Neural progenitor cell (in vitro differentiated cells): ENCODE results near the gene THAP11. TPM values are rescaled to one million over a fixed set of nuclear protein-coding genes. Genes with fewer than 3 reads are reported as not detected.

Experiments
- DNase-seq: peaks from one replicate; pipeline ENCODE4 v3.0.0-alpha.2; 2016; ENCODE audit warnings: low spot score
- H2AFZ ChIP-seq: fragments of 200-600 bp; sonication (generic); replicated peaks from 2 replicates; pipeline ENCODE4 v1.6.1; 2016; ENCODE audit warnings: antibody characterized with exemption
- H3F3A ChIP-seq: fragments of 200-600 bp; sonication (generic); 2 replicates; pipeline ENCODE4 v1.6.1; 2016; ENCODE audit warnings: antibody characterized with exemption, low read depth
- H3K27ac ChIP-seq: fragments of 200-600 bp; sonication (generic); 2 replicates; pipeline ENCODE4 v1.5.1; 2016; ENCODE audit warnings: mild to moderate bottlenecking
- H3K27me3 ChIP-seq: fragments of 200-600 bp; sonication (generic); 2 replicates; pipeline ENCODE4 v1.6.1; 2016; ENCODE audit warnings: mild to moderate bottlenecking, moderate library complexity
- H3K36me3 ChIP-seq: fragments of 200-600 bp; sonication (generic); 2 replicates; pipeline ENCODE4 v1.5.1; 2016
- H3K4me1 ChIP-seq: fragments of 200-600 bp; sonication (generic); 2 replicates; pipeline ENCODE4 v1.6.1; 2016; ENCODE audit warnings: mixed run types
- H3K4me2 ChIP-seq: fragments of 200-600 bp; sonication (generic); 2 replicates; pipeline ENCODE4 v1.6.1; 2016
- H3K4me3 ChIP-seq: fragments of 200-600 bp; sonication (generic); 2 replicates; pipeline ENCODE4 v1.5.1; 2016
- H3K79me2 ChIP-seq: fragments of 200-600 bp; sonication (generic); 2 replicates; pipeline ENCODE4 v1.6.1; 2016; ENCODE audit warnings: low read depth
- H3K9ac ChIP-seq: fragments of 200-600 bp; sonication (generic); 2 replicates; pipeline ENCODE4 v1.6.1; 2016
- H3K9me3 ChIP-seq: fragments of 200-600 bp; sonication (generic); 2 replicates; pipeline ENCODE4 v1.5.1; 2016; ENCODE audit warnings: low read depth
- H4K20me1 ChIP-seq: fragments of 200-600 bp; sonication (generic); 2 replicates; pipeline ENCODE4 v1.6.1; 2016; ENCODE audit warnings: low read depth
- H3K27ac Mint-ChIP-seq: 3 replicates; pipeline ENCODE4 v1.8.0; 2021; ENCODE audit warnings: mixed read lengths
- H3K27me3 Mint-ChIP-seq: 2 replicates; pipeline ENCODE4 v1.8.0; 2022; ENCODE audit warnings: low read depth, mild to moderate bottlenecking, inconsistent platforms, moderate library complexity, mixed read lengths; ENCODE audit not compliant: insufficient read depth
- H3K36me3 Mint-ChIP-seq: 3 replicates; pipeline ENCODE4 v1.8.0; 2021; ENCODE audit warnings: mixed read lengths
- H3K4me1 Mint-ChIP-seq: 3 replicates; pipeline ENCODE4 v1.8.0; 2021; ENCODE audit warnings: mixed read lengths
- H3K4me3 Mint-ChIP-seq: 3 replicates; pipeline ENCODE4 v1.8.0; 2021; ENCODE audit warnings: mild to moderate bottlenecking, moderate library complexity, mixed read lengths
- H3K9me3 Mint-ChIP-seq: 3 replicates; pipeline ENCODE4 v1.8.0; 2020; ENCODE audit warnings: mixed read lengths
- CTCF ChIP-seq: fragments of 200-600 bp; sonication (generic); IDR thresholded peaks from 2 replicates; pipeline ENCODE4 v1.5.1; 2017; ENCODE audit warnings: antibody characterized with exemption, mild to moderate bottlenecking
- EZH2 ChIP-seq: fragments of 200-600 bp; sonication (generic); IDR thresholded peaks from 2 replicates; pipeline ENCODE4 v1.6.1; 2017; ENCODE audit warnings: antibody characterized with exemption, mild to moderate bottlenecking, moderate library complexity
- EZH2phosphoT487 ChIP-seq: fragments of 200-600 bp; sonication (generic); IDR thresholded peaks from 2 replicates; pipeline ENCODE4 v1.6.1; 2017; ENCODE audit warnings: antibody characterized with exemption
- total RNA-seq: library from RNA; depleted of rRNA; stranded (reverse); fragments of >200 nt; gene quantifications from 2 replicates; pipeline ENCODE4 v1.2.3, GENCODE V29; 2015; ENCODE audit warnings: low replicate concordance

Gene THAP11
- total RNA-seq, 1 donor from 2014 or later, result 27.3 TPM

GRCh38 chr16:67865318-67865717, 23.2 kb downstream of the THAP11 start:
- H3K4me1 Mint-ChIP-seq, result peaks cover 13% of the 10 kb centered on the region
- TF ChIP-seq CTCF, result peak; percentile 50
- no peak for TF ChIP-seq EZH2
- H3K36me3 ChIP-seq, result no peaks in the 10 kb centered on the region
- no peak overlapping the region for H2AFZ ChIP-seq
- no peaks in the 10 kb centered on the region for H3K9me3 ChIP-seq
- H3K4me3 Mint-ChIP-seq, result no peak overlapping the region
- DNase-seq, result peak; percentile 61
- H3K36me3 Mint-ChIP-seq, result peaks cover 22% of the 10 kb centered on the region
- H3K4me2 ChIP-seq, result no peak overlapping the region
- peaks cover 7% of the 10 kb centered on the region for H3K27me3 Mint-ChIP-seq
- peaks cover 73% of the 10 kb centered on the region for H3K79me2 ChIP-seq
- H3K27ac Mint-ChIP-seq, result no peak overlapping the region
- H3K9me3 Mint-ChIP-seq, result no peaks in the 10 kb centered on the region
- peaks cover 56% of the 10 kb centered on the region for H4K20me1 ChIP-seq
- H3K4me1 ChIP-seq, result peaks cover 8% of the 10 kb centered on the region
- H3K9ac ChIP-seq, result no peak overlapping the region
- H3F3A ChIP-seq, result peaks cover 16% of the 10 kb centered on the region
- H3K27me3 ChIP-seq, result no peaks in the 10 kb centered on the region
- no peak overlapping the region for H3K27ac ChIP-seq
- no peak overlapping the region for H3K4me3 ChIP-seq

GRCh38 chr16:67868290-67868689, 26.2 kb downstream of the THAP11 start:
- Histone ChIP-seq H3K27me3 (no peaks in the 10 kb centered on the region), H4K20me1 (peaks cover 27% of the 10 kb centered on the region), H3K79me2 (peaks cover 46% of the 10 kb centered on the region), H3K4me3 (no peak overlapping the region), H3K9ac (no peak overlapping the region), H3K9me3 (no peaks in the 10 kb centered on the region), H3K27ac (no peak overlapping the region), H3K36me3 (no peaks in the 10 kb centered on the region), H3K4me2 (no peak overlapping the region), H2AFZ (no peak overlapping the region), H3F3A (peaks cover 40% of the 10 kb centered on the region), H3K4me1 (peaks cover 7% of the 10 kb centered on the region)
- Mint-ChIP-seq H3K4me3 (no peak overlapping the region), H3K36me3 (peaks cover 15% of the 10 kb centered on the region), H3K27me3 (peaks cover 10% of the 10 kb centered on the region), H3K9me3 (no peaks in the 10 kb centered on the region), H3K27ac (no peak overlapping the region), H3K4me1 (peaks cover 7% of the 10 kb centered on the region)
- TF ChIP-seq EZH2, result no peak
- no peak for TF ChIP-seq CTCF
- no peak for TF ChIP-seq EZH2phosphoT487
- DNase-seq, result no peak

- no peak for TF ChIP-seq CTCF
- TF ChIP-seq EZH2, result no peak
- no peak overlapping the region for H3K4me3 Mint-ChIP-seq
- Histone ChIP-seq H3K4me2 (no peak overlapping the region), H3K27me3 (no peaks in the 10 kb centered on the region), H3K4me3 (no peak overlapping the region), H3K36me3 (no peaks in the 10 kb centered on the region), H3F3A (peaks cover 37% of the 10 kb centered on the region), H3K9ac (no peak overlapping the region), H3K9me3 (no peaks in the 10 kb centered on the region), H4K20me1 (peaks cover 24% of the 10 kb centered on the region), H2AFZ (no peak overlapping the region), H3K79me2 (peaks cover 46% of the 10 kb centered on the region), H3K4me1 (peaks cover 9% of the 10 kb centered on the region), H3K27ac (no peak overlapping the region)
- H3K27ac Mint-ChIP-seq, result no peak overlapping the region
- no peaks in the 10 kb centered on the region for H3K9me3 Mint-ChIP-seq
- peaks cover 12% of the 10 kb centered on the region for H3K36me3 Mint-ChIP-seq
- H3K4me1 Mint-ChIP-seq, result peaks cover 16% of the 10 kb centered on the region
- DNase-seq, result no peak
- H3K27me3 Mint-ChIP-seq, result peaks cover 7% of the 10 kb centered on the region
These were observed 27.5 kb downstream of the THAP11 start for GRCh38 chr16:67869653-67870052.
